GM12878 (cell line): ENCODE results near the gene ABR.

Experiments used
- EP300 ChIP-seq, 2 experiments: fragments of 150-350 bp in 1 of 2; IDR thresholded peaks; 2 replicates each; pipeline ENCODE4 v1.6.1; 2011 to 2012; ENCODE audit warnings: low read depth in 2 of 2, low read length in 2 of 2, borderline replicate concordance in 1 of 2, improper control_type of control experiment in 1 of 2, inconsistent platforms in 1 of 2; ENCODE audit not compliant: control insufficient read depth in 1 of 2
- MTA3 ChIP-seq: IDR thresholded peaks from 2 replicates; pipeline ENCODE4 v1.6.1; 2012; ENCODE audit warnings: low read length, inconsistent platforms, borderline replicate concordance
- SUPT20H ChIP-seq: IDR thresholded peaks from 2 replicates; pipeline ENCODE4 v1.6.1; 2011; ENCODE audit warnings: low read depth, mild to moderate bottlenecking, low read length, moderate library complexity, borderline replicate concordance; ENCODE audit not compliant: control insufficient read depth

DNA sequence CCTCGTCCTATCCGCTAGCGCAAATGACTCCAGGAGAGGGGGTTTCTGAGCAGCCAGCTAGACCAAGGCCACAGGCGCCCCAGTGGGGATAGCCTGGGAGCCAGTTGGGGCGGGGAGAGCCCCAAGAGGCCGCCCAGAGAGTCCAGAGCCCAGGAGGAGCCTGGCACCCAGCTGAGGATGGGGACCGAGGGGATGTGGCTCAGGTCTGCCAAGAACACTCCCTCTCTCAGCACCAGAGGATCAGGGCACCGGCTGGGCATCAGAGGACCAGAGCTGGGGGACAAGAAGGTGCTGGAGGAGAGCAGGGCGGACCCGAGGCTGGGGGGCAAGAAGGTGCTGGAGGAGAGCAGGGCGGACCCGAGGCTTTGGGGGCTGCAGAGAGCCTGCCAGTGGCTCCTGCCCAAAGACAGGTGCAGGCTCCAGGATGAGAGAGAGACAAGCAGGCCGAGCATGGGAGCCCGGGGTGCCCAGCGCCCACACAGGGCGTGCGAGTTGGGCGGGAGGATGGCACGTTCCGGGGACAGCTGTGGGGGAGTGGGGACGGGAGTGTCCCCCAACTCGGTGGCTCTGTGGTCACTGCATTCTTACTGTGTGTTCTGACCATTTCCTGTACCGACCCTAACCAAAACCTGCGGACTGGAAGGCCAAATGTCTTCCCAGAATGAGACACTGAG, 143.5 kb downstream of the ABR start:
- TF ChIP-seq SUPT20H (no peak), EP300 (IDR thresholded peaks at IDR 0.05; ENCODE audit: borderline replicate concordance in 1 of 2, control insufficient read depth in 1 of 2, low read depth in 2 of 2, low read length in 2 of 2) (no peak), MTA3 (no peak)
